HEK293 (cell line): ENCODE measurements around the gene RDX.
"Not testable (repeated sequence)": the region's sequence is repeated elsewhere in the genome, so short reads cannot be mapped to it uniquely, and the experiment has no call there.

Experiments
- CTCF ChIP-seq: fragments of 450-650 bp; formaldehyde crosslinking; IDR thresholded peaks from 2 replicates; pipeline ENCODE4 v1.5.1; 2016; ENCODE audit warnings: missing biosample characterization, missing genetic modification characterization
- PATZ1 ChIP-seq: fragments of 450-650 bp; formaldehyde crosslinking; IDR thresholded peaks from 2 replicates; pipeline ENCODE4 v1.5.1; 2016; ENCODE audit warnings: missing biosample characterization, missing genetic modification characterization
- PRDM4 ChIP-seq: fragments of 450-650 bp; formaldehyde crosslinking; IDR thresholded peaks from 2 replicates; pipeline ENCODE4 v1.5.1; 2017; ENCODE audit warnings: missing biosample characterization, missing genetic modification characterization
- REST ChIP-seq: fragments of 450-650 bp; formaldehyde crosslinking; IDR thresholded peaks from 2 replicates; pipeline ENCODE4 v1.5.1; 2016; ENCODE audit warnings: missing biosample characterization, missing genetic modification characterization
- ZFP41 ChIP-seq: fragments of 450-650 bp; formaldehyde crosslinking; IDR thresholded peaks from 2 replicates; pipeline ENCODE4 v1.5.1; 2016; ENCODE audit warnings: missing biosample characterization, missing genetic modification characterization, borderline replicate concordance
- ZNF157 ChIP-seq: fragments of 450-650 bp; formaldehyde crosslinking; IDR thresholded peaks from 2 replicates; pipeline ENCODE4 v1.5.1; 2016; ENCODE audit warnings: missing biosample characterization, missing genetic modification characterization
- ZNF302 ChIP-seq: fragments of 450-650 bp; formaldehyde crosslinking; IDR thresholded peaks from 2 replicates; pipeline ENCODE4 v1.5.1; 2016; ENCODE audit warnings: missing biosample characterization, missing genetic modification characterization, low read depth
- TF ChIP-seq, protein P1 (sequence below): fragments of 450-650 bp; formaldehyde crosslinking; IDR thresholded peaks from 2 replicates; pipeline ENCODE4 v1.5.1; 2016; ENCODE audit warnings: missing biosample characterization, missing genetic modification characterization, low read depth

GRCh38 chr11:110192604-110193282, 103.7 kb downstream of the RDX start:
- TF ChIP-seq ZNF302 (tag by site-specific recombination); CTCF; REST (tag by site-specific recombination); PATZ1 (tag by site-specific recombination); PRDM4 (tag by site-specific recombination); ZFP41: not testable (repeated sequence)
- peak; percentile 88 for TF ChIP-seq ZNF157 (tag by site-specific recombination)
- TF ChIP-seq, protein P1, sequence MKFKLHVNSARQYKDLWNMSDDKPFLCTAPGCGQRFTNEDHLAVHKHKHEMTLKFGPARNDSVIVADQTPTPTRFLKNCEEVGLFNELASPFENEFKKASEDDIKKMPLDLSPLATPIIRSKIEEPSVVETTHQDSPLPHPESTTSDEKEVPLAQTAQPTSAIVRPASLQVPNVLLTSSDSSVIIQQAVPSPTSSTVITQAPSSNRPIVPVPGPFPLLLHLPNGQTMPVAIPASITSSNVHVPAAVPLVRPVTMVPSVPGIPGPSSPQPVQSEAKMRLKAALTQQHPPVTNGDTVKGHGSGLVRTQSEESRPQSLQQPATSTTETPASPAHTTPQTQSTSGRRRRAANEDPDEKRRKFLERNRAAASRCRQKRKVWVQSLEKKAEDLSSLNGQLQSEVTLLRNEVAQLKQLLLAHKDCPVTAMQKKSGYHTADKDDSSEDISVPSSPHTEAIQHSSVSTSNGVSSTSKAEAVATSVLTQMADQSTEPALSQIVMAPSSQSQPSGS (tag by site-specific recombination) = not testable (repeated sequence)
